ENCODE results near the gene CR1.
"Not testable (repeated sequence)": the region's sequence is repeated elsewhere in the genome, so short reads cannot be mapped to it uniquely, and the experiment has no call there.

DNA sequence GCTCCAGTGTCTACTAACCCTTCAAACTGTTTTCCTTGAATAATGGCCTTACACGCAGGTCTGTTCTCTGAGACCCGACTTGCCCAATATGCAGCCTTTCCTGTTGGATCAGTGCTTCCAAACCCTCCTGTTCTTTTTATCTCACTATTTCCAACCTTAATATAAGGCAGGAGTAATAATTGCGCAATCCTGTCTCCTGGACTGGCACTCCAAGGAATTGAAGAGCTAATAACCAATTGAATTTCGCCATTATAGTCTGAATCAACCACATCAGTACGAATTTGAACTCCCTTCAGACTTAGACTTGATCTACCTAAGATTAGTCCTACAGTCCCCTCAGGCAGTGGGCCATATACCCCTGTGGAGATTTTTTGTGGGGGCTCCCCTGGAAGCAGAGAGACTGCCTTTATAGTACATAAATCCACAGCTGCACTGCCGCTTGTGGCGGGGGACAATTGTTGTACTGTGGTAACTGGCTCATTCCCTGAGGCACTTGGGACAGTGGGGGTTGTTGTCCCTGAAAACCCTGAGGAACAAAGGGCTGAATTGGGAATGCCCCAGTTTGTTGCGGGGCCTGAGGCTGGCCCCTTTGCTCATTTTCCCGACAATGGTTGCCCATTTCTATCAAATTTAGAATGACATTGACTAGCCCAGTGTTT lies 142.7 kb downstream of the CR1 start:
- TF ChIP-seq CTCF (optimal IDR thresholded peaks at IDR 0.05 in 1 of 3, IDR thresholded peaks at IDR 0.05 in 1 of 3, conservative IDR thresholded peaks at IDR 0.05 in 1 of 3; ENCODE audit: extremely low read depth in 1 of 3, insufficient read depth in 2 of 3, low read length in 3 of 3); EZH2 (IDR thresholded peaks at IDR 0.05; ENCODE audit: low read length): not testable (repeated sequence)

All from keratinocyte (primary cell).